Transverse colon (tissue), 4 donors: Measurements from ENCODE around the gene SRRT. TPM values are rescaled to one million over a fixed set of nuclear protein-coding genes. Genes with fewer than 3 reads are reported as not detected.

Experiments used
- DNase-seq: peaks from one replicate; pipeline ENCODE4 v3.0.0-alpha.2; 2019
- H3K27ac ChIP-seq, 4 donors: fragments of 200-600 bp; sonication (generic); 2 replicates each; pipeline ENCODE4 v1.5.1; 2016 to 2018; ENCODE audit warnings: inconsistent platforms in 4 of 4
- H3K27me3 ChIP-seq: fragments of 200-600 bp; sonication (generic); 2 replicates; pipeline ENCODE4 v1.5.1; 2017; ENCODE audit warnings: inconsistent platforms
- H3K36me3 ChIP-seq, 4 donors: fragments of 200-600 bp; sonication (generic); 2 replicates each; pipeline ENCODE4 v1.5.1; 2017 to 2019; ENCODE audit warnings: inconsistent platforms in 4 of 4
- H3K4me1 ChIP-seq, 4 donors: fragments of 200-600 bp; sonication (generic); 2 replicates each; pipeline ENCODE4 v1.5.1; 2017 to 2020; ENCODE audit warnings: inconsistent platforms in 4 of 4
- H3K4me3 ChIP-seq, 4 donors: fragments of 200-600 bp; sonication (generic); 1 replicate in 1 of 4; 2 replicates in 3 of 4; pipeline versions ENCODE4 v1.5.1 to v1.6.1; 2017 to 2019; ENCODE audit warnings: inconsistent platforms in 4 of 4
- H3K9me3 ChIP-seq, 2 donors: fragments of 200-600 bp; sonication (generic); 2 replicates each; pipeline ENCODE4 v1.5.1; 2017 to 2019; ENCODE audit warnings: inconsistent platforms in 2 of 2
- EP300 ChIP-seq: sonication (generic); formaldehyde crosslinking; IDR thresholded peaks from one replicate; pipeline ENCODE4 v1.6.1; 2017; ENCODE audit warnings: antibody characterized with exemption, low read depth
- POLR2A ChIP-seq: fragments of 450-650 bp; IDR thresholded peaks from one replicate; pipeline ENCODE4 v1.6.1; 2016; ENCODE audit warnings: antibody characterized with exemption, mild to moderate bottlenecking, moderate library complexity
- POLR2AphosphoS5 ChIP-seq, 3 donors: sonication (generic); formaldehyde crosslinking; IDR thresholded peaks; one replicate each; pipeline ENCODE4 v1.6.1; 2016; ENCODE audit warnings: antibody characterized with exemption in 3 of 3
- WGBS, 2 donors: methylation state at CpG; one replicate each; pipeline ENCODE4 v1.1.5; 2018; ENCODE audit warnings: low coverage in 1 of 2; 5-methylcytosine and 5-hydroxymethylcytosine counted together
- in situ Hi-C, 4 donors: fragments of 200-750 bp; cut with MboI; loops; one replicate each; pipeline versions ENCODE4 v1.15.0 to v1.15.1; 2017; ENCODE audit warnings: low sequenced_read_pairs in 3 of 4, low pct_ligation_motif_present in 1 of 4, low pct_unique_long_range_greater_than_20kb in 1 of 4
- intact Hi-C: fragments of 100-400 bp; cut with DNase I; formaldehyde crosslinking; loops from one replicate; pipeline ENCODE4 v1.15.1; 2023; ENCODE audit warnings: low total_unique reads
- total RNA-seq, 4 donors: library from RNA; depleted of rRNA; stranded (reverse); fragments of >200 nt; gene quantifications; one replicate each; pipeline ENCODE4 v1.1.0, GENCODE V29; 2016
- TF ChIP-seq, protein P1 (sequence below), 5 experiments: fragments of 200-600 bp in 3 of 5; fragments of 450-650 bp in 2 of 5; sonication (generic) in 3 of 5; IDR thresholded peaks; 1 replicate in 2 of 5; 2 replicates in 3 of 5; pipeline ENCODE4 v1.5.1; 2016 to 2017; ENCODE audit warnings: antibody characterized with exemption in 5 of 5, inconsistent platforms in 3 of 5, mild to moderate bottlenecking in 2 of 5, moderate library complexity in 1 of 5

Gene SRRT, protein sequence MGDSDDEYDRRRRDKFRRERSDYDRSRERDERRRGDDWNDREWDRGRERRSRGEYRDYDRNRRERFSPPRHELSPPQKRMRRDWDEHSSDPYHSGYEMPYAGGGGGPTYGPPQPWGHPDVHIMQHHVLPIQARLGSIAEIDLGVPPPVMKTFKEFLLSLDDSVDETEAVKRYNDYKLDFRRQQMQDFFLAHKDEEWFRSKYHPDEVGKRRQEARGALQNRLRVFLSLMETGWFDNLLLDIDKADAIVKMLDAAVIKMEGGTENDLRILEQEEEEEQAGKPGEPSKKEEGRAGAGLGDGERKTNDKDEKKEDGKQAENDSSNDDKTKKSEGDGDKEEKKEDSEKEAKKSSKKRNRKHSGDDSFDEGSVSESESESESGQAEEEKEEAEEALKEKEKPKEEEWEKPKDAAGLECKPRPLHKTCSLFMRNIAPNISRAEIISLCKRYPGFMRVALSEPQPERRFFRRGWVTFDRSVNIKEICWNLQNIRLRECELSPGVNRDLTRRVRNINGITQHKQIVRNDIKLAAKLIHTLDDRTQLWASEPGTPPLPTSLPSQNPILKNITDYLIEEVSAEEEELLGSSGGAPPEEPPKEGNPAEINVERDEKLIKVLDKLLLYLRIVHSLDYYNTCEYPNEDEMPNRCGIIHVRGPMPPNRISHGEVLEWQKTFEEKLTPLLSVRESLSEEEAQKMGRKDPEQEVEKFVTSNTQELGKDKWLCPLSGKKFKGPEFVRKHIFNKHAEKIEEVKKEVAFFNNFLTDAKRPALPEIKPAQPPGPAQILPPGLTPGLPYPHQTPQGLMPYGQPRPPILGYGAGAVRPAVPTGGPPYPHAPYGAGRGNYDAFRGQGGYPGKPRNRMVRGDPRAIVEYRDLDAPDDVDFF
- total RNA-seq = 100 to 1,000 TPM in 2 of 4 donors, 10 to 100 TPM in 2; 64.6 to 217 (median 103) TPM

DNA sequence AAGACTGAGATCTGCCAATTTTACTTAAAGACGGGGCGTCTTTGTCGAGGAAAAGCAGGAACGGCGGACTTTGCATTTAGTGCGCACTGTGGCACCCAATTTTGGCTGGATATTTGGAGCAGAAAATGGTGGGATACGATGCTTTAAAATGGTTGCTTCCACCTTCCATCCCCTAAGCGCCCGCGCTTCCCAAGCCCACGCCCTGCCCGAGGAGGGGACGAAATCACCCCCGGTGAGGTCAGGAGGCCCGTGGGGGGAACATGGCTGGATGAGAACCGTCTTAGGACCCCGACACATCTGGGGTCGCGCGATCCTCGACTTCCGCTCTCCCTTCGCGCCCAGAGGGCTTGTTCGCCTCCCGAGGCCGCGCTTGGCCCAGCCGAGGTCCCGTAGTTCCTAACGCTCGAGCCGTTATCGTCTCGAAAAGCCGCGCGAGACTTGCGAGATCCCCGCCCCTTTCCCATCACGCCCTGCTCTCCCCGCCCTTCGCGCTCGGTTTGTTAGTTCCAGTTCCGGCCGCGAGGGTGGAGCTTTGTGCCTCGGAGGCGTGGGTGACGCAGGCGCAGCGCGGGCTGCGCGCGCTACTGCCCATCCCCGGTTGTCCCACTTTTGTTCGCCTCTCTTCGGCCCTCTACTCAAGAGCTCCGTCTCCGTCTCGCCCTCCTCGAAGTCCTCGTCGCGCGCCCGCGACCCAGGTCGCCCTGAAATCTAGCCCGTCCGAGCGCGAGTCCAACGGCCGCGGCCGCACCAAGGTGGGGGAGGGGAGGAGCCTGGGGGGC, at the start of gene SRRT:
TSS of gene SRRT (plus strand) at position 527 of the 779 bp plus-strand sequence. CDS start 488 bp downstream, outside the sequence.
- intact Hi-C loops (no loop called here), in situ Hi-C loops (loop anchor here in 1 of 4 donors (25.0 kb wide), 1 partner anchor 162 kb away; the partner anchor contains the start of genes EPO and POP7)
- TF ChIP-seq, protein P1, sequence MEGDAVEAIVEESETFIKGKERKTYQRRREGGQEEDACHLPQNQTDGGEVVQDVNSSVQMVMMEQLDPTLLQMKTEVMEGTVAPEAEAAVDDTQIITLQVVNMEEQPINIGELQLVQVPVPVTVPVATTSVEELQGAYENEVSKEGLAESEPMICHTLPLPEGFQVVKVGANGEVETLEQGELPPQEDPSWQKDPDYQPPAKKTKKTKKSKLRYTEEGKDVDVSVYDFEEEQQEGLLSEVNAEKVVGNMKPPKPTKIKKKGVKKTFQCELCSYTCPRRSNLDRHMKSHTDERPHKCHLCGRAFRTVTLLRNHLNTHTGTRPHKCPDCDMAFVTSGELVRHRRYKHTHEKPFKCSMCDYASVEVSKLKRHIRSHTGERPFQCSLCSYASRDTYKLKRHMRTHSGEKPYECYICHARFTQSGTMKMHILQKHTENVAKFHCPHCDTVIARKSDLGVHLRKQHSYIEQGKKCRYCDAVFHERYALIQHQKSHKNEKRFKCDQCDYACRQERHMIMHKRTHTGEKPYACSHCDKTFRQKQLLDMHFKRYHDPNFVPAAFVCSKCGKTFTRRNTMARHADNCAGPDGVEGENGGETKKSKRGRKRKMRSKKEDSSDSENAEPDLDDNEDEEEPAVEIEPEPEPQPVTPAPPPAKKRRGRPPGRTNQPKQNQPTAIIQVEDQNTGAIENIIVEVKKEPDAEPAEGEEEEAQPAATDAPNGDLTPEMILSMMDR (IDR thresholded peaks at IDR 0.05) = peak; percentile 55 to 93 (median 57)
- TF ChIP-seq POLR2A = peak; percentile 98
- TF ChIP-seq EP300 = no peak
- peak; percentile 96 to 99 (median 99) for TF ChIP-seq POLR2AphosphoS5 (IDR thresholded peaks at IDR 0.05)
- no peaks in the 10 kb centered on the region for H3K9me3 ChIP-seq
- H3K27ac ChIP-seq = peak within 1 kb of the TSS; percentile 93 to 96 (median 95)
- H3K36me3 ChIP-seq = peaks cover 0 to 4% (median 0%) of the 10 kb centered on the region in 4 donors
- no peaks in the 10 kb centered on the region for H3K27me3 ChIP-seq
- peak within 1 kb of the TSS; percentile 79 to 91 (median 87) for H3K4me3 ChIP-seq
- peak; percentile 99 for DNase-seq
- peaks cover 11 to 48% (median 24%) of the 10 kb centered on the region in 4 donors for H3K4me1 ChIP-seq
- WGBS, 2 donors = 0 to 7% methylated on average over 5 to 69 of the region's 79 CpGs

DNA sequence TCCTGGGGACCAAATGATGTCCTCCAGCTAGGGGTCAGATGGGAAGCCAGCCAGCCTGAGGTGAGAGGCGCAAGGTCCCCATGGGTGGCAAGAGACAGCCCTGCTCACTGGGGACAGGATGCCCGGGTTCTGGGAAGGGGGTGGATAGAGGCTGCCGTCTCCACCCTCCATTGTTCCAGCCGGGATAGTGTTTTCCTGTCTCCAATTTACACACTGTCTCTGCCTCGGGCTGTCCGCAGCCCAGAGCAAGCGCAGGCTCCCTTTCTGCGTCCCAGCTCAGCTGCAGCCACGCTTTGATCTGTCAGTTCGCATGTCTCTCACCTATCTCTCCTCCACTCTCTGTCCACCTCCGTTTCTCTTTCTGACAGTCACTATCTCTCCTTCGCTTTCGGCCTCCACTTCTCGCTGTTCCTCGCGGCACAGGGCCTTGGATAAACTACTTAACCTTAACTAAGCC, 49.7 kb upstream of the SRRT start:
- TF ChIP-seq POLR2AphosphoS5 (IDR thresholded peaks at IDR 0.05) = no peak
- TF ChIP-seq, protein P1 (IDR thresholded peaks at IDR 0.05) = peak in 1 of 5 experiments; percentile 1
- TF ChIP-seq POLR2A = peak; percentile 12
- no peak for TF ChIP-seq EP300
- in situ Hi-C loops = no loop called here
- H3K27me3 ChIP-seq = peaks cover 14% of the 10 kb centered on the region
- H3K4me1 ChIP-seq = peaks cover 0 to 39% (median 34%) of the 10 kb centered on the region in 4 donors
- WGBS, 2 donors = 9 to 25% methylated on average over 12 to 16 of the region's 16 CpGs
- peaks cover 0 to 18% (median 2%) of the 10 kb centered on the region in 4 donors for H3K36me3 ChIP-seq
- H3K27ac ChIP-seq = peak overlapping the region; percentile 81 to 94 (median 90)
- intact Hi-C loops = no loop called here
- peak overlapping the region in 3 of 4 donors; percentile 62 to 85 (median 81) for H3K4me3 ChIP-seq
- DNase-seq = no peak
- no peaks in the 10 kb centered on the region for H3K9me3 ChIP-seq

DNA sequence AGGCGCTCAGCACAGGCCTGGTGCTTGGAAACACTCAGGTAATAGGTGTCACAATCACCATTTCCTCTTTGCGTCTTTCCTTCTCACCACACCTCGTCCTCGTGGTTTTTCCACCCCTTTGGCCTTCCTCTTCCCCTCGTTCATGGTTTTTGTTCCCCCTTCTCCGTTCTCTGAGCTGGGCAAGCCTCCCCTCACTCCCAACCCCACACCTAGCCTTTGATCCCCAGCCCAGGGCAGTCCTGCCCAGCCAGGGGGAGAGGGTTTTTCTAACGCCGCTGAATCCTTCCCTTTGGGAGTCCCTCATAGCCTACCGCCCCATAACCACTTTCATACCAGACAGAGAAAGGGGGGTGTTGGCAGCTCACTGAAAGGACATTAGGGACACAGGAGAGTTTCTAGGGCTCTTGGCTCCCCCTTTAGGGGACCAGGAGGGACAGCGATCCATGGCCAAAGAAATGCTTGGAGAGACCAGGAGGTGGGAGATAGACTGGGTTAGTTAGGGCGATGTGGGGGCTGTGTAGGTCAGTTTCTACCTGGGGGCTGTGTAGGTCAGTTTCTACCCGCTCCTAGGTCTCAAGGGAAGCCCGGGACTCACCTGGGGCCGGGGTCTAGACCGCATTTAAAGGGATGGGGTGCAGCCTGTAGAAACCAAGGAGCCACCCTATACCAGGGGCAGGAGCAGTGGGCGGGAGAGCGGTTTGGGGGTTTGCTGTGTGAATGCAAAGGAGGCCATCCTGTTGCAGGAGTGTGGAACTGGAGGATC, 49.0 kb upstream of the SRRT start:
- Histone ChIP-seq H3K27me3 (peaks cover 14% of the 10 kb centered on the region), H3K4me3 (peak overlapping the region; percentile 62 to 85 (median 79)), H3K9me3 (no peaks in the 10 kb centered on the region), H3K27ac (peak overlapping the region; percentile 81 to 94 (median 90)), H3K4me1 (peaks cover 0 to 39% (median 34%) of the 10 kb centered on the region in 4 donors), H3K36me3 (peaks cover 0 to 18% (median 2%) of the 10 kb centered on the region in 4 donors)
- in situ Hi-C loops = no loop called here
- DNase-seq = no peak
- TF ChIP-seq POLR2AphosphoS5 (IDR thresholded peaks at IDR 0.05) = no peak
- TF ChIP-seq EP300 = no peak
- no peak for TF ChIP-seq POLR2A
- TF ChIP-seq, protein P1 (IDR thresholded peaks at IDR 0.05) = no peak
- intact Hi-C loops = no loop called here
- 9 to 13% methylated on average over 6 to 17 of the region's 17 CpGs for WGBS, 2 donors
